AG10803 (cell line): ENCODE data around the gene CPZ.

Experiments
- DNase-seq: peaks from one replicate; pipeline ENCODE4 v3.0.0; 2010; ENCODE audit warnings: low read depth
- H3K4me3 ChIP-seq: 2 replicates; pipeline ENCODE4 v1.5.1; 2011; ENCODE audit warnings: mild to moderate bottlenecking, low read length, control low read depth
- TF ChIP-seq, protein P1 (sequence below): conservative IDR thresholded peaks from 2 replicates; pipeline ENCODE4 v1.5.1; 2011; ENCODE audit warnings: mild to moderate bottlenecking, low read length, control low read depth, inconsistent platforms

Gene CPZ

DNA sequence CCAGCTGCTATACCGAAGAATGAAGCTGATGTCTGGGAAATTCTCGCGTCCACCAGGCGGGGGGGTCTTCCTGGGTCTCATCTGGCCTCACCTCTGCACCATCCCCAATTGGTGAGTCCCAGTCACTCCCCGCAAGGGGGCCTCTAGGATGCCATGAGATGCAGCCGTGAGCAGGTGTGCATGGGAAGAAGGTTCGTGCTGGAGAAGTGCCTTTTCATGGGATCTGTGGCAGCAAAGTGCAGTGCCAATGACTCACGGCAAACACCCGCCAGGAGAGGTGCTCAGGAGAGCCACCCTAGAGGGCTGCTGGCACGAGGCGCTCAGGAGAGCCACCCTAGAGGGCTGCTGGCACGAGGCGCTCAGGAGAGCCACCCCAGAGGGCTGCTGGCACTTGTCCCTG lies 55.1 kb downstream of the CPZ start:
- TF ChIP-seq, protein P1, sequence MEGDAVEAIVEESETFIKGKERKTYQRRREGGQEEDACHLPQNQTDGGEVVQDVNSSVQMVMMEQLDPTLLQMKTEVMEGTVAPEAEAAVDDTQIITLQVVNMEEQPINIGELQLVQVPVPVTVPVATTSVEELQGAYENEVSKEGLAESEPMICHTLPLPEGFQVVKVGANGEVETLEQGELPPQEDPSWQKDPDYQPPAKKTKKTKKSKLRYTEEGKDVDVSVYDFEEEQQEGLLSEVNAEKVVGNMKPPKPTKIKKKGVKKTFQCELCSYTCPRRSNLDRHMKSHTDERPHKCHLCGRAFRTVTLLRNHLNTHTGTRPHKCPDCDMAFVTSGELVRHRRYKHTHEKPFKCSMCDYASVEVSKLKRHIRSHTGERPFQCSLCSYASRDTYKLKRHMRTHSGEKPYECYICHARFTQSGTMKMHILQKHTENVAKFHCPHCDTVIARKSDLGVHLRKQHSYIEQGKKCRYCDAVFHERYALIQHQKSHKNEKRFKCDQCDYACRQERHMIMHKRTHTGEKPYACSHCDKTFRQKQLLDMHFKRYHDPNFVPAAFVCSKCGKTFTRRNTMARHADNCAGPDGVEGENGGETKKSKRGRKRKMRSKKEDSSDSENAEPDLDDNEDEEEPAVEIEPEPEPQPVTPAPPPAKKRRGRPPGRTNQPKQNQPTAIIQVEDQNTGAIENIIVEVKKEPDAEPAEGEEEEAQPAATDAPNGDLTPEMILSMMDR, result no peak
- no peak for DNase-seq

DNA sequence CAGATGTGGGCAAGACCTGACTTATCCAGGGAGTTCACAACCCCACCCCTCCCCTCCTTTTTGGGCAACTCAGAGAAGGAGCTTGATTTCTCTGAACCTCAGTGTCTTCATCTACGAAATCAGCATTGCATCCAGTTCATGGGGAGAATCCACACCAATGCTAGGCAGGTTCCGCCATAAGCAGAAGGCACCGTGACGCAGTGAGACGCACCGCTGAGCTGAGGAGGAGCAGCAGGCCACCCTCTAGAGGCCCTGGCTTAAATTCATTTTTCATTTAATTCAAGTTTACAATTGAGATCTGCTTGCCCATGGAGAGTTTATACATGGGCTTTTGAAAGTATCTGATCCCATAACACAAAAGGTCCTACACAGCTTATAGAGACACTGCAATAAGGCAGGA lies 55.7 kb downstream of the CPZ start:
- DNase-seq, result no peak
- no peak overlapping the region for H3K4me3 ChIP-seq
- TF ChIP-seq, protein P1, result no peak

More for the DNA sequence above, 55.1 kb downstream of the CPZ start:
- H3K4me3 ChIP-seq, result no peak overlapping the region

DNA sequence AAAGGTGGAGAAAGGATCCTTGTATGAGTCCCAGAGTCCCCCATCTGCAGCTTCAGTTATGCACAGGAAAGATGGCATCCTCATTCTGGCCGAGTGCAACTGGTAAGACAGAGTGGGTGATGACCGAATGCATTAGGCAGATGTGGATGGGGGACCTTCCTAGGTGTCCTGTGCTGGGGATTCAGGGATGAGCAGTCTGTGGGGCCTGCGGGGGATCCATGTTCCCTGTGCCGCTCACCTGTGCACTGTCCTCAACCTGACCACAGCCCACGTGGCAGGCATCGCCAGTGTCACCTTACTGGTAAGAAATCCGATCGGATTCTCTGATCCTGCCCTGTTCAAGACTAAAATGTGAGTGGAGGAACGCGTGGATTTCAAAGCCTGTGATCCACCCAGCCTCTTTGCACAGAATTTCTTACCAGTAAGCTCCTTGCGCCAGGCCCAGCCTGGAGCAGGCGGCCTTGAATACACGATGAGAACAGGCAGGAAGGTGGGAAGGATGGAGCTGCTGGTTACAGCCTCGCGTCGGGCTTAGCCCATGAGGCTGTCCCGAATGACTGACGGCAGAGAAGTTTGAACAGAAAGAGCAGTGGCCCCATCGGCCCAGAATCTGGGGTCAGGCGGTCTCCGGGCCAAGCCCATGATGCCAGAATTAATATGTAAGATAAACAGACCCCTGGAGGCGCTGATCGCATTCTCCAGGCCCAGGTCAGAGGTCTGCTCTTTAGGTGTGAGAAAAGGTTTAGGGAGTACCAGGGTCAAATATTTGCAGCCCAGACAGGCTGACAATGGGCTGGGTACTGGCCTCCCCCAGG lies 56.5 kb downstream of the CPZ start:
- no peak for DNase-seq
- H3K4me3 ChIP-seq, result no peak overlapping the region
- TF ChIP-seq, protein P1, result no peak

DNA sequence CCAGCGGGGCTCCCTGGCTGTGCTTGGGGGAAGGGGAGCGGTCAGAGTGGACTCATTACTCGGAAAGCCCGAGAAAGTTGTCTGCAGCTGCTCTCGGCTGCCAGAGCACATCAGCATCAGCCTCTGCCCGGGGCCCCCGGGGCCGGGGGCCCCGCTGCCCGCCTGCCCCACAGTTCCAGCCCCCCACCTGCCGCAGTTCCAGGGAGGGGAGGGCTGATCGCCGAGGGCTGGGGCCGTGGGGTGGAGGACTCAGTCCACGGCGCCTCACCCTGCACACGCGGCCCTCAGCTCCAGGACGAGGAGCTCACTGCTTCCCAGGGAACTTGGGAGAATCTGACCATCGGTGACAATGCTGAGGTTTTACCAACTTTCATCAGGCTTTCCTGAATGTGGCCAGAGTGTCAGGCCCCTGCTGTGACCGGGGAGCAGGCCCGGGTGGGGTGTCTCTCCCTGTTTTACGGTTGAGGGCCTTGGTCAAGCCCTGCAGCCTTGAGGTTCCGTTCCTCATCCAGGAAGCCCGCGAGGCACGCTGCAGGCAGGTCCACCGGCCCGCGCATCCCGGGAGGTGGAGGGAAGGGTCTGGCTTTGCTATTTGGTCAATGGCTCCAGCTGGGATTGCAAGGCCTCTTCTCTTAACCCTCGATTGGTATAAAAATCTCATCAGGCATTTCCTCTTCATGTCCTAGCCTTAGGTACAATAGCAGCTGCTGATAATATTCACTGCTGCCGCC lies 57.2 kb downstream of the CPZ start:
- no peak for DNase-seq
- H3K4me3 ChIP-seq, result no peak overlapping the region
- TF ChIP-seq, protein P1, result no peak

DNA sequence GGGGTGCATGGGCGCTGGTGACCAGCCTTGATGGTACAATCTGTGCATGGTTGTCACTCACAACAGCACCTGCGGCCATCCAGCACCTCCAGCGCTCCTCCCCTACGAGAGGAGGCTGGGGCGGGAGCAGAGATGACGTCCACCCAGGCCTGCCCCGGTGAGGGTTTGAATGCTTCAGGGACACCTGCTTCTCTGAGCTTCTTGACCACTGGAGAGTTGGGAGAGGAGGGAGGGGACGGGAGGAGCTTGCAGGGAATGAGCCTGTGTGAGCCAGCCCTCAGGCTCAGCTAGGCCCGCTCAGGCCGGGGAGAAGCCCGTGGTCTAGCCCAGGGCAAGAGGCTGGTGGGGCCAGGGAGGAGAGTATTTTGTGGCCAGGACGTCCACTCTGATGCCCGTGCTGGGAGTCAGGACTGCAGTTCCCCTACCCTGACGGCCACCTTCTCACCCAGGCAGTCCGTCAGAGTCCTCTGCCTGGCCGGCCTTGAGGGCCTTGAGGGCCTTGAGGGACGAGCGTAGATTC lies 59.2 kb downstream of the CPZ start:
- no peak overlapping the region for H3K4me3 ChIP-seq
- TF ChIP-seq, protein P1, result no peak
- DNase-seq, result no peak

DNA sequence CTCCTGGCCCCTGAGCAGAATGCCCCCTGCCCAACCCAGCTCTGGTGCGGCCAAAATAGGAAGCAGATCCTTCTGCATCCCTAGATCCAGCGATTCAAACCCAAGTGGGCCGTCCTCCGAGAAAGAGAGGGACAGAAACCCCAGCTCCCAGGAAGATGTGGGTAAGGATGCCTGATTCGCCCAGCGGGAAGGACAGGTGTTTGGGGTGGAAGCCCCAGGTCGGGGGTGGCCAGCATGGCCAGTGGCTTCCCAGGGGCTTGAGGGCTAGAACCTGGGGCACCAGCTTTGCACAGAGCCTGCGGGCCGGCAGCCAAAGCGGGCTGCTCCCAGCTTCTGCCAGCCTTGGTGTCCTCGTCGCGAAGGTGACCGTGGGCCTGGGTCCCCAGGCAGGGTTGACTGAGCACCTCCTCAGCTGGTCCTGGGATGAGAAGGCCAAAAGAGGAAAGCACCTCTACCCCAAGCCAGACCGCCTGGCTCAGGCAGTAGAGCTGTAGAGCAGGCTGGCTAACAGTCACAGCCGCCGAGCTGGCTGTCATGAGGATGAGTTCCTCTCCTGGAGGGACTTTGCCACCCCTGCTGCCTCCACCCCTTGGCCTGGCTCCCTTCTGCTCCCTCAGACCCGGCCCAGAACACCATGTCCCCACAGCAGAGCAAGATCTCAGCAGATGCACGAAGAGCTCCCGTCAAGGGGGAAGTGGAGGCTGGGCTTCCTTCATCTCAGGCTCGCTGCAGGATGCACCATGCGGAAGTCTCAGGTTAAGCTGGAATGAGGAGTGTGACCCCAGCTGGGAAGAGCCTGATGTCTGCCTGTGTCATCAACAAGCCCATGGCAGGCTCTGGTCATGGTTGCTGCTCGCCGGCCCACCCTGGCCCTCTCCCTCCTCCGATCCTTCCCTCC lies 59.9 kb downstream of the CPZ start:
- H3K4me3 ChIP-seq, result no peak overlapping the region
- no peak for DNase-seq
- TF ChIP-seq, protein P1, result no peak
